H1 (cell line): ENCODE results near the gene ITPKB. TPM values are rescaled to one million over a fixed set of nuclear protein-coding genes. Genes with fewer than 3 reads are reported as not detected.

Experiments
- CTCF ChIA-PET: fragments of 300-600 bp; sonication (Branson Sonifier 250); formaldehyde crosslinking; loops from one replicate; lab custom pipeline; 2021; ENCODE audit not compliant: partially characterized antibody; lab: Charles Lee
- POLR2A ChIA-PET: fragments of 300-600 bp; sonication (Branson Sonifier 250); formaldehyde crosslinking; loops from one replicate; lab custom pipeline; 2021; ENCODE audit warnings: inconsistent platforms; ENCODE audit not compliant: partially characterized antibody; lab: Charles Lee
- DNase-seq, 2 experiments: peaks; one replicate each; pipeline versions ENCODE4 v3.0.0 to v3.0.0-alpha.2; 2010 to 2022; ENCODE audit warnings: low spot score in 2 of 2, low read depth in 1 of 2, mixed read lengths in 1 of 2
- FAIRE-seq: peaks from 2 replicates; lab custom pipeline; 2011; peaks lifted over from hg19 to GRCh38; lab: Jason Lieb, UNC
- H2AFZ ChIP-seq: 2 replicates; pipeline ENCODE4 v1.8.1; 2012; ENCODE audit warnings: low read length, inconsistent platforms
- H2AK5ac ChIP-seq: 2 replicates; pipeline ENCODE4 v1.6.1; 2013; ENCODE audit warnings: low read depth, low read length
- H2BK120ac ChIP-seq: replicated peaks from 2 replicates; pipeline ENCODE3; 2013; ENCODE audit warnings: low read depth, low read length, inconsistent platforms
- H2BK12ac ChIP-seq: 2 replicates; pipeline ENCODE4 v1.6.1; 2013; ENCODE audit warnings: low read depth, low read length
- H2BK15ac ChIP-seq: 2 replicates; pipeline ENCODE4 v1.6.1; 2013; ENCODE audit warnings: low read length
- H2BK20ac ChIP-seq: 2 replicates; pipeline ENCODE4 v1.6.1; 2013; ENCODE audit warnings: low read length
- H2BK5ac ChIP-seq: 2 replicates; pipeline ENCODE4 v1.6.1; 2013; ENCODE audit warnings: low read depth, low read length
- H3K14ac ChIP-seq: 2 replicates; pipeline ENCODE4 v1.6.1; 2013; ENCODE audit warnings: inconsistent platforms; ENCODE audit not compliant: insufficient read length
- H3K18ac ChIP-seq: 2 replicates; pipeline ENCODE4 v1.6.1; 2013; ENCODE audit warnings: low read length; ENCODE audit errors: extremely low read depth
- H3K23ac ChIP-seq: 2 replicates; pipeline ENCODE4 v1.6.1; 2013; ENCODE audit warnings: inconsistent platforms; ENCODE audit not compliant: insufficient read length
- H3K23me2 ChIP-seq: 2 replicates; pipeline ENCODE4 v1.6.1; 2013; ENCODE audit warnings: low read depth, low read length
- H3K27ac ChIP-seq: 2 replicates; pipeline ENCODE4 v1.6.1; 2011; ENCODE audit warnings: low read depth, low read length, inconsistent platforms
- H3K27me3 ChIP-seq, 4 experiments: replicated peaks in 1 of 4; 1 replicate in 1 of 4; 2 replicates in 3 of 4; pipeline versions ENCODE4 v1.6.1 to v1.8.1; 2011 to 2013; ENCODE audit warnings: low read length in 3 of 4, mild to moderate bottlenecking in 3 of 4, inconsistent platforms in 2 of 4, mixed read lengths in 2 of 4, moderate library complexity in 1 of 4; ENCODE audit not compliant: control insufficient read depth in 3 of 4, insufficient read depth in 3 of 4; ENCODE audit errors: extremely low read depth in 1 of 4
- H3K36me3 ChIP-seq, 4 experiments: 2 replicates each; pipeline versions ENCODE4 v1.6.1 to v1.8.1; 2011 to 2013; ENCODE audit warnings: mild to moderate bottlenecking in 4 of 4, low read length in 3 of 4, moderate library complexity in 2 of 4, control low read depth in 1 of 4, inconsistent platforms in 1 of 4; ENCODE audit not compliant: insufficient read depth in 4 of 4, control insufficient read depth in 2 of 4
- H3K4ac ChIP-seq: replicated peaks from 2 replicates; pipeline ENCODE3; 2013; ENCODE audit warnings: low read length, low read depth, mixed read lengths, inconsistent platforms; ENCODE audit not compliant: insufficient read length
- H3K4me1 ChIP-seq, 4 experiments: replicated peaks in 1 of 4; 1 replicate in 1 of 4; 2 replicates in 3 of 4; pipeline versions ENCODE4 v1.6.1 to v1.8.1; 2011 to 2013; ENCODE audit warnings: low read length in 3 of 4, inconsistent platforms in 2 of 4, mixed read lengths in 1 of 4; ENCODE audit not compliant: insufficient read depth in 4 of 4, control insufficient read depth in 3 of 4
- H3K4me2 ChIP-seq, 2 experiments: 2 replicates each; pipeline versions ENCODE4 v1.6.1 to v1.8.1; 2011 to 2013; ENCODE audit warnings: low read depth in 2 of 2, low read length in 2 of 2, control low read depth in 1 of 2, inconsistent platforms in 1 of 2, mild to moderate bottlenecking in 1 of 2; ENCODE audit not compliant: insufficient read depth in 1 of 2
- H3K4me3 ChIP-seq, 4 experiments: fragments of 200-600, 300-600 bp in 1 of 4; sonication (generic), shearing (Covaris generic), sonication (Bioruptor Twin) in 1 of 4; 2 replicates each; pipeline versions ENCODE4 v1.5.1 to v1.8.1; 2011 to 2016; ENCODE audit warnings: low read length in 4 of 4, low read depth in 3 of 4, control low read depth in 2 of 4, inconsistent platforms in 2 of 4, mild to moderate bottlenecking in 2 of 4, mixed read lengths in 1 of 4, moderate library complexity in 1 of 4; ENCODE audit not compliant: insufficient read depth in 2 of 4; ENCODE audit errors: extremely low read depth in 1 of 4
- H3K56ac ChIP-seq: replicated peaks from 2 replicates; pipeline ENCODE3; 2013; ENCODE audit warnings: low read depth, mild to moderate bottlenecking, mixed read lengths, low read length, inconsistent platforms; ENCODE audit not compliant: insufficient read length
- H3K79me1 ChIP-seq: 2 replicates; pipeline ENCODE4 v1.6.1; 2013; ENCODE audit warnings: low read depth, low read length, control low read depth
- H3K79me2 ChIP-seq, 2 experiments: 2 replicates each; pipeline versions ENCODE4 v1.6.1 to v1.8.1; 2012 to 2013; ENCODE audit warnings: low read length in 2 of 2, mild to moderate bottlenecking in 2 of 2, inconsistent platforms in 1 of 2; ENCODE audit not compliant: insufficient read depth in 2 of 2, control insufficient read depth in 1 of 2
- H3K9ac ChIP-seq, 4 experiments: replicated peaks in 1 of 4; 1 replicate in 1 of 4; 2 replicates in 3 of 4; pipeline versions ENCODE4 v1.6.1 to v1.8.1; 2011 to 2013; ENCODE audit warnings: low read depth in 3 of 4, low read length in 3 of 4, control low read depth in 2 of 4, mild to moderate bottlenecking in 2 of 4, moderate library complexity in 2 of 4, inconsistent platforms in 1 of 4; ENCODE audit errors: extremely low read depth in 1 of 4
- H3K9me3 ChIP-seq, 2 experiments: 2 replicates each; pipeline versions ENCODE4 v1.6.1 to v1.8.1; 2012 to 2013; ENCODE audit warnings: mild to moderate bottlenecking in 2 of 2, moderate library complexity in 2 of 2, control low read depth in 1 of 2, inconsistent platforms in 1 of 2, low read depth in 1 of 2, low read length in 1 of 2, mixed read lengths in 1 of 2; ENCODE audit not compliant: insufficient read depth in 2 of 2
- H4K20me1 ChIP-seq, 2 experiments: replicated peaks in 1 of 2; 2 replicates each; pipeline versions ENCODE3 to v1.8.1; 2011 to 2013; ENCODE audit warnings: inconsistent platforms in 2 of 2, low read length in 2 of 2, mild to moderate bottlenecking in 1 of 2; ENCODE audit not compliant: insufficient read depth in 2 of 2, control insufficient read depth in 1 of 2
- H4K5ac ChIP-seq: 2 replicates; pipeline ENCODE4 v1.6.1; 2013; ENCODE audit warnings: low read length, low read depth, mixed read lengths, inconsistent platforms; ENCODE audit not compliant: insufficient read length
- H4K8ac ChIP-seq: 2 replicates; pipeline ENCODE4 v1.8.0; 2013; ENCODE audit warnings: mild to moderate bottlenecking, moderate library complexity, low read length, inconsistent platforms; ENCODE audit not compliant: insufficient read depth; ENCODE audit errors: extremely low read depth
- H4K91ac ChIP-seq: replicated peaks from 2 replicates; pipeline ENCODE3; 2013; ENCODE audit warnings: low read length, mixed read lengths, inconsistent platforms; ENCODE audit not compliant: insufficient read length
- CHD2 ChIP-seq: IDR thresholded peaks from 2 replicates; pipeline ENCODE4 v1.6.1; 2012; ENCODE audit warnings: low read length, improper control_type of control experiment
- CTBP2 ChIP-seq: IDR thresholded peaks from 2 replicates; pipeline ENCODE4 v1.7.0; 2011; ENCODE audit warnings: borderline replicate concordance, mild to moderate bottlenecking, moderate library complexity, mixed read lengths, low read length; ENCODE audit not compliant: insufficient read depth, insufficient read length
- EGR1 ChIP-seq: IDR thresholded peaks from 2 replicates; pipeline ENCODE4 v1.6.1; 2011; ENCODE audit warnings: low read depth, low read length, borderline replicate concordance
- GABPA ChIP-seq: IDR thresholded peaks from 2 replicates; pipeline ENCODE4 v1.6.1; 2011; ENCODE audit warnings: mild to moderate bottlenecking, low read length, moderate library complexity, borderline replicate concordance; ENCODE audit not compliant: insufficient read depth
- KDM1A ChIP-seq: fragments of 200-600, 300-600 bp; sonication (generic); IDR thresholded peaks from 2 replicates; pipeline ENCODE4 v1.7.1; 2016; ENCODE audit warnings: mild to moderate bottlenecking, low read length, borderline replicate concordance
- KDM5A ChIP-seq: fragments of 200-600 bp; IDR thresholded peaks from 2 replicates; pipeline ENCODE4 v1.7.1; 2012; ENCODE audit warnings: mild to moderate bottlenecking, low read length, inconsistent platforms, mixed read lengths
- RBBP5 ChIP-seq: IDR thresholded peaks from 2 replicates; pipeline ENCODE4 v1.7.1; 2012; ENCODE audit warnings: low read depth, mild to moderate bottlenecking, inconsistent platforms, low read length, moderate library complexity, borderline replicate concordance
- RFX5 ChIP-seq: IDR thresholded peaks from 2 replicates; pipeline ENCODE4 v1.6.1; 2011; ENCODE audit warnings: low read depth, low read length, improper control_type of control experiment, borderline replicate concordance
- RXRA ChIP-seq: IDR thresholded peaks from 2 replicates; pipeline ENCODE4 v1.6.1; 2011; ENCODE audit warnings: low read depth, mild to moderate bottlenecking, low read length, moderate library complexity; ENCODE audit not compliant: insufficient read depth
- SIN3A ChIP-seq, 2 experiments: IDR thresholded peaks in 1 of 2; conservative IDR thresholded peaks in 1 of 2; 2 replicates each; pipeline ENCODE4 v1.6.1; 2011 to 2012; ENCODE audit warnings: low read length in 2 of 2, improper control_type of control experiment in 1 of 2, low read depth in 1 of 2, mild to moderate bottlenecking in 1 of 2
- SIX5 ChIP-seq: IDR thresholded peaks from 2 replicates; pipeline ENCODE4 v1.6.1; 2011; ENCODE audit warnings: mild to moderate bottlenecking, low read depth, low read length
- TCF12 ChIP-seq: IDR thresholded peaks from 2 replicates; pipeline ENCODE4 v1.6.1; 2011; ENCODE audit warnings: low read depth, mild to moderate bottlenecking, low read length
- TEAD4 ChIP-seq: IDR thresholded peaks from 2 replicates; pipeline ENCODE4 v1.6.1; 2012; ENCODE audit warnings: low read depth, low read length, inconsistent platforms, mixed read lengths
- WGBS, 2 experiments: shearing (Covaris generic) in 1 of 2; methylation state at CpG; one replicate each; pipeline versions ENCODE4 v1.1.6 to v1.1.7; 2013 to 2015; ENCODE audit warnings: low lambda C conversion rate in 2 of 2, mixed read lengths in 2 of 2, inconsistent platforms in 1 of 2, low coverage in 1 of 2, missing lambda C conversion rate in 1 of 2; ENCODE audit not compliant: insufficient replicate concordance in 2 of 2, insufficient coverage in 1 of 2, insufficient read length in 1 of 2; ENCODE audit errors: extremely low coverage in 1 of 2, missing lambda C conversion rate in 1 of 2; 5-methylcytosine and 5-hydroxymethylcytosine counted together
- polyA plus RNA-seq, 7 experiments: library from polyadenylated mRNA; depleted of rRNA in 3 of 7; stranded (reverse) in 5 of 7; unstranded in 2 of 7; fragments of >200 nt in 5 of 7; fragments of 200-250 nt in 2 of 7; gene quantifications; 1 replicate in 5 of 7; 2 replicates in 1 of 7; 4 replicates in 1 of 7; pipeline versions ENCODE4 v1.2.1 to v1.2.3, GENCODE V29; 2011 to 2013; ENCODE audit warnings: missing spikeins in 2 of 7, mixed read lengths in 2 of 7
- total RNA-seq: library from RNA; stranded (reverse); fragmentation: NEBNext Ultra II Directional; extraction: Animal tissue kit (Norgen Biotek cat#: 25700); gene quantifications from 2 replicates; pipeline ENCODE4 v1.2.1, GENCODE V29; 2021

Gene ITPKB
- total and polyA plus RNA-seq, 2 of the 8 experiments (the other 6 are each of a cell fraction or from before 2014, with no cell fraction given), result 1.7 to 4.8 TPM

DNA sequence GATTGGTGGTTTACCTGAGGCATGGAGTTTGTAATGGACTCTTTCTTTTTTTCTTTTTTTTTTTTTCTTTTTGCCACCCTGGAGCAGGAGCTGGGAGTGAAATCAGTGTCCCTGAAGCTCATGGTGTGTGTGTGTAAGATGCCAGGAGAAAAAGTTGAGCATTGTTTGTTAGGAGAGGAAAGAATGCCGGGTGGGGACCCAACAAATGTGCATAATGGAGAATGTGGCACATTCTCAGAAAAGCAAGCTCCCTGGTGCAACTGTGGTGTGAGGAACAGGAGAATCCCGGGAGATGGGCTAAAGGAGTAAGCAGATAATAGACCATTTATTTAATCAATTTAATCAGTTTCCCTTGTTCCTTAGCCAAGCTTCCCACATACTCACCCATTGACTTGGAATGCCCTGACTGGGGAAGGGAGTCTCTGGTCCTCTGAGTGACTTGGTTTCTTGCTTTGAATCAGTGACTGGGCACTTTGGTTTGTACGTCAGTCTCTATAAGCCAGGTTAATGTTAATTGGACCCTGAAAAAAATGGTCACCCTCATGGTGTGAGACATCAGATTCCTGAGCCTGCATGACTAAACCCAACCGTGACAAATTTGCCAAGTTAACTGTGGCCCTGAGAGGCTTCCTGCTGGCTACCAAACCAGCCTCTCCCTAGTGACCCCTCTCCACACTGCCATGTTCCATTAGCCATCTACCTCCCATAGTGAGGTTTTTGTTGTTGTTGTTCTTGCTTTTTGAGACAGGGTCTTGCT is 43.9 kb upstream of the ITPKB start:
- Histone ChIP-seq H3K23ac (no peak overlapping the region), H2BK5ac (no peak overlapping the region), H2BK20ac (no peak overlapping the region), H3K4ac (no peak overlapping the region), H3K27me3 (no peaks in the 10 kb centered on the region), H3K79me1 (no peaks in the 10 kb centered on the region), H3K27ac (no peak overlapping the region), H4K20me1 (no peaks in the 10 kb centered on the region)
- no peak for TF ChIP-seq CTBP2
- TF ChIP-seq KDM5A, result no peak
- no peak for TF ChIP-seq RXRA
- TF ChIP-seq GABPA, result no peak
- TF ChIP-seq CHD2, result no peak
- TF ChIP-seq KDM1A, result no peak
- no peak for TF ChIP-seq TCF12
- TF ChIP-seq EGR1, result no peak
- TF ChIP-seq TEAD4, result no peak
- TF ChIP-seq SIX5, result no peak
- TF ChIP-seq SIN3A (conservative IDR thresholded peaks at IDR 0.05 in 1 of 2, IDR thresholded peaks at IDR 0.05 in 1 of 2; ENCODE audit: low read depth in 1 of 2, low read length in 2 of 2), result no peak
- no peak for TF ChIP-seq RFX5
- TF ChIP-seq RBBP5, result no peak
- TF ChIP-seq, all 59 proteins: peak for 0
- no peak overlapping the region for H4K5ac ChIP-seq
- no peak overlapping the region for H3K14ac ChIP-seq
- WGBS, 2 experiments, result 88% methylated on average over 4 of the region's 4 CpGs; no CpG with 5 or more reads in 1 of the 2 experiments
- no peak for FAIRE-seq
- no peak overlapping the region for H4K8ac ChIP-seq
- no peak overlapping the region for H2AFZ ChIP-seq
- no peak overlapping the region for H4K91ac ChIP-seq
- H3K4me3 ChIP-seq, result no peak overlapping the region
- H2AK5ac ChIP-seq, result no peak overlapping the region
- no peaks in the 10 kb centered on the region; the same call in 1 of the 2 replicates for H3K23me2 ChIP-seq
- H2BK120ac ChIP-seq, result no peak overlapping the region
- no peak overlapping the region for H3K18ac ChIP-seq
- POLR2A ChIA-PET, result no interaction called here
- H3K4me2 ChIP-seq, result no peak overlapping the region
- no peaks in the 10 kb centered on the region for H3K36me3 ChIP-seq
- CTCF ChIA-PET, result no interaction called here
- no peak overlapping the region for H2BK15ac ChIP-seq
- no peak overlapping the region for H2BK12ac ChIP-seq
- no peak for DNase-seq
- H3K9me3 ChIP-seq, result no peaks in the 10 kb centered on the region
- H3K56ac ChIP-seq, result no peak overlapping the region
- H3K79me2 ChIP-seq, result no peaks in the 10 kb centered on the region
- peaks cover 0 to 2% (median 0%) of the 10 kb centered on the region in 4 experiments; a peak in 1 of 7 replicates for H3K4me1 ChIP-seq
- no peak overlapping the region for H3K9ac ChIP-seq
